Measurements from ENCODE around the gene RFX3. TPM values are rescaled to one million over a fixed set of nuclear protein-coding genes. Genes with fewer than 3 reads are reported as not detected.

RFX3 gene
- total and polyA plus RNA-seq, 2 of the 13 experiments (the other 11 are each of a cell fraction or from before 2014, with no cell fraction given), result 2.7 to 5.3 TPM

DNA sequence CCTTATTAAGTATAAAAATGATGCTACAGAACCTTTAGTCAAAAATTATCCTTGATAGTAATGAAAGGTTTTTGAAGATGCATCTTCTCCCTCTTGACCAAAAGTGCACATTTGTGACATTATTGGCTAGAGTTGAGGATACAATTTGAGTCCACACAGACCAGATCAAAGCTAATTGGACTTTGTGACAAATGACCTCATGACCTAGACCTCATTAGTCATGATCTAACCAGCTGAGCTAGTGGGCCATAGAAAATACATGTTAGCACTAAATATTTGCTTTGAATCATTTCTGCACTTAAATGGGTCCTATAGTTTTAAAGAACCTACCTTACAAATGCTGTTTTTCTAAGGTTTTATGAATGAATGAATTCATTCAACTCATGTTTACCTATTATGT, 182.1 kb downstream of the RFX3 start (continued):
- TF ChIP-seq SRSF4 (IDR thresholded peaks at IDR 0.05; ENCODE audit: low read depth, low read length, poor library complexity, severe bottlenecking), result no peak
- TF ChIP-seq, protein P1, sequence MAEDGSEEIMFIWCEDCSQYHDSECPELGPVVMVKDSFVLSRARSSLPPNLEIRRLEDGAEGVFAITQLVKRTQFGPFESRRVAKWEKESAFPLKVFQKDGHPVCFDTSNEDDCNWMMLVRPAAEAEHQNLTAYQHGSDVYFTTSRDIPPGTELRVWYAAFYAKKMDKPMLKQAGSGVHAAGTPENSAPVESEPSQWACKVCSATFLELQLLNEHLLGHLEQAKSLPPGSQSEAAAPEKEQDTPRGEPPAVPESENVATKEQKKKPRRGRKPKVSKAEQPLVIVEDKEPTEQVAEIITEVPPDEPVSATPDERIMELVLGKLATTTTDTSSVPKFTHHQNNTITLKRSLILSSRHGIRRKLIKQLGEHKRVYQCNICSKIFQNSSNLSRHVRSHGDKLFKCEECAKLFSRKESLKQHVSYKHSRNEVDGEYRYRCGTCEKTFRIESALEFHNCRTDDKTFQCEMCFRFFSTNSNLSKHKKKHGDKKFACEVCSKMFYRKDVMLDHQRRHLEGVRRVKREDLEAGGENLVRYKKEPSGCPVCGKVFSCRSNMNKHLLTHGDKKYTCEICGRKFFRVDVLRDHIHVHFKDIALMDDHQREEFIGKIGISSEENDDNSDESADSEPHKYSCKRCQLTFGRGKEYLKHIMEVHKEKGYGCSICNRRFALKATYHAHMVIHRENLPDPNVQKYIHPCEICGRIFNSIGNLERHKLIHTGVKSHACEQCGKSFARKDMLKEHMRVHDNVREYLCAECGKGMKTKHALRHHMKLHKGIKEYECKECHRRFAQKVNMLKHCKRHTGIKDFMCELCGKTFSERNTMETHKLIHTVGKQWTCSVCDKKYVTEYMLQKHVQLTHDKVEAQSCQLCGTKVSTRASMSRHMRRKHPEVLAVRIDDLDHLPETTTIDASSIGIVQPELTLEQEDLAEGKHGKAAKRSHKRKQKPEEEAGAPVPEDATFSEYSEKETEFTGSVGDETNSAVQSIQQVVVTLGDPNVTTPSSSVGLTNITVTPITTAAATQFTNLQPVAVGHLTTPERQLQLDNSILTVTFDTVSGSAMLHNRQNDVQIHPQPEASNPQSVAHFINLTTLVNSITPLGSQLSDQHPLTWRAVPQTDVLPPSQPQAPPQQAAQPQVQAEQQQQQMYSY (CRISPR knock-in tag; IDR thresholded peaks at IDR 0.05), result no peak
- TF ChIP-seq, protein P2, sequence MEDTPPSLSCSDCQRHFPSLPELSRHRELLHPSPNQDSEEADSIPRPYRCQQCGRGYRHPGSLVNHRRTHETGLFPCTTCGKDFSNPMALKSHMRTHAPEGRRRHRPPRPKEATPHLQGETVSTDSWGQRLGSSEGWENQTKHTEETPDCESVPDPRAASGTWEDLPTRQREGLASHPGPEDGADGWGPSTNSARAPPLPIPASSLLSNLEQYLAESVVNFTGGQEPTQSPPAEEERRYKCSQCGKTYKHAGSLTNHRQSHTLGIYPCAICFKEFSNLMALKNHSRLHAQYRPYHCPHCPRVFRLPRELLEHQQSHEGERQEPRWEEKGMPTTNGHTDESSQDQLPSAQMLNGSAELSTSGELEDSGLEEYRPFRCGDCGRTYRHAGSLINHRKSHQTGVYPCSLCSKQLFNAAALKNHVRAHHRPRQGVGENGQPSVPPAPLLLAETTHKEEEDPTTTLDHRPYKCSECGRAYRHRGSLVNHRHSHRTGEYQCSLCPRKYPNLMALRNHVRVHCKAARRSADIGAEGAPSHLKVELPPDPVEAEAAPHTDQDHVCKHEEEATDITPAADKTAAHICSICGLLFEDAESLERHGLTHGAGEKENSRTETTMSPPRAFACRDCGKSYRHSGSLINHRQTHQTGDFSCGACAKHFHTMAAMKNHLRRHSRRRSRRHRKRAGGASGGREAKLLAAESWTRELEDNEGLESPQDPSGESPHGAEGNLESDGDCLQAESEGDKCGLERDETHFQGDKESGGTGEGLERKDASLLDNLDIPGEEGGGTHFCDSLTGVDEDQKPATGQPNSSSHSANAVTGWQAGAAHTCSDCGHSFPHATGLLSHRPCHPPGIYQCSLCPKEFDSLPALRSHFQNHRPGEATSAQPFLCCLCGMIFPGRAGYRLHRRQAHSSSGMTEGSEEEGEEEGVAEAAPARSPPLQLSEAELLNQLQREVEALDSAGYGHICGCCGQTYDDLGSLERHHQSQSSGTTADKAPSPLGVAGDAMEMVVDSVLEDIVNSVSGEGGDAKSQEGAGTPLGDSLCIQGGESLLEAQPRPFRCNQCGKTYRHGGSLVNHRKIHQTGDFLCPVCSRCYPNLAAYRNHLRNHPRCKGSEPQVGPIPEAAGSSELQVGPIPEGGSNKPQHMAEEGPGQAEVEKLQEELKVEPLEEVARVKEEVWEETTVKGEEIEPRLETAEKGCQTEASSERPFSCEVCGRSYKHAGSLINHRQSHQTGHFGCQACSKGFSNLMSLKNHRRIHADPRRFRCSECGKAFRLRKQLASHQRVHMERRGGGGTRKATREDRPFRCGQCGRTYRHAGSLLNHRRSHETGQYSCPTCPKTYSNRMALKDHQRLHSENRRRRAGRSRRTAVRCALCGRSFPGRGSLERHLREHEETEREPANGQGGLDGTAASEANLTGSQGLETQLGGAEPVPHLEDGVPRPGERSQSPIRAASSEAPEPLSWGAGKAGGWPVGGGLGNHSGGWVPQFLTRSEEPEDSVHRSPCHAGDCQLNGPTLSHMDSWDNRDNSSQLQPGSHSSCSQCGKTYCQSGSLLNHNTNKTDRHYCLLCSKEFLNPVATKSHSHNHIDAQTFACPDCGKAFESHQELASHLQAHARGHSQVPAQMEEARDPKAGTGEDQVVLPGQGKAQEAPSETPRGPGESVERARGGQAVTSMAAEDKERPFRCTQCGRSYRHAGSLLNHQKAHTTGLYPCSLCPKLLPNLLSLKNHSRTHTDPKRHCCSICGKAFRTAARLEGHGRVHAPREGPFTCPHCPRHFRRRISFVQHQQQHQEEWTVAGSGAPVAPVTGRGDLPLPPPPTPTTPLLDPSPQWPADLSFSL (CRISPR knock-in tag; IDR thresholded peaks at IDR 0.05), result no peak
- TF ChIP-seq, protein P3, sequence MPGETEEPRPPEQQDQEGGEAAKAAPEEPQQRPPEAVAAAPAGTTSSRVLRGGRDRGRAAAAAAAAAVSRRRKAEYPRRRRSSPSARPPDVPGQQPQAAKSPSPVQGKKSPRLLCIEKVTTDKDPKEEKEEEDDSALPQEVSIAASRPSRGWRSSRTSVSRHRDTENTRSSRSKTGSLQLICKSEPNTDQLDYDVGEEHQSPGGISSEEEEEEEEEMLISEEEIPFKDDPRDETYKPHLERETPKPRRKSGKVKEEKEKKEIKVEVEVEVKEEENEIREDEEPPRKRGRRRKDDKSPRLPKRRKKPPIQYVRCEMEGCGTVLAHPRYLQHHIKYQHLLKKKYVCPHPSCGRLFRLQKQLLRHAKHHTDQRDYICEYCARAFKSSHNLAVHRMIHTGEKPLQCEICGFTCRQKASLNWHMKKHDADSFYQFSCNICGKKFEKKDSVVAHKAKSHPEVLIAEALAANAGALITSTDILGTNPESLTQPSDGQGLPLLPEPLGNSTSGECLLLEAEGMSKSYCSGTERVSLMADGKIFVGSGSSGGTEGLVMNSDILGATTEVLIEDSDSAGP (CRISPR knock-in tag; IDR thresholded peaks at IDR 0.05; ENCODE audit: borderline replicate concordance), result no peak
- TF ChIP-seq, protein P4, sequence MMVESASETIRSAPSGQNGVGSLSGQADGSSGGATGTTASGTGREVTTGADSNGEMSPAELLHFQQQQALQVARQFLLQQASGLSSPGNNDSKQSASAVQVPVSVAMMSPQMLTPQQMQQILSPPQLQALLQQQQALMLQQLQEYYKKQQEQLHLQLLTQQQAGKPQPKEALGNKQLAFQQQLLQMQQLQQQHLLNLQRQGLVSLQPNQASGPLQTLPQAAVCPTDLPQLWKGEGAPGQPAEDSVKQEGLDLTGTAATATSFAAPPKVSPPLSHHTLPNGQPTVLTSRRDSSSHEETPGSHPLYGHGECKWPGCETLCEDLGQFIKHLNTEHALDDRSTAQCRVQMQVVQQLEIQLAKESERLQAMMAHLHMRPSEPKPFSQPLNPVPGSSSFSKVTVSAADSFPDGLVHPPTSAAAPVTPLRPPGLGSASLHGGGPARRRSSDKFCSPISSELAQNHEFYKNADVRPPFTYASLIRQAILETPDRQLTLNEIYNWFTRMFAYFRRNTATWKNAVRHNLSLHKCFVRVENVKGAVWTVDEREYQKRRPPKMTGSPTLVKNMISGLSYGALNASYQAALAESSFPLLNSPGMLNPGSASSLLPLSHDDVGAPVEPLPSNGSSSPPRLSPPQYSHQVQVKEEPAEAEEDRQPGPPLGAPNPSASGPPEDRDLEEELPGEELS (CRISPR knock-in tag; IDR thresholded peaks at IDR 0.05), result no peak
- no peak; the same call in 1 of the 2 replicates for TF ChIP-seq CHD4 (IDR thresholded peaks at IDR 0.05; ENCODE audit: borderline replicate concordance, low read length)
- TF ChIP-seq MAF1 (CRISPR knock-in tag; IDR thresholded peaks at IDR 0.05; ENCODE audit: borderline replicate concordance), result no peak
- TF ChIP-seq ELF1 (CRISPR knock-in tag; IDR thresholded peaks at IDR 0.05), result no peak
- no peak for TF ChIP-seq SNAI1 (CRISPR knock-in tag; IDR thresholded peaks at IDR 0.05; ENCODE audit: borderline replicate concordance)
- no peak for TF ChIP-seq DNMT1 (CRISPR knock-in tag; IDR thresholded peaks at IDR 0.05)
- TF ChIP-seq PRMT3 (CRISPR knock-in tag; IDR thresholded peaks at IDR 0.05; ENCODE audit: borderline replicate concordance, low read depth), result no peak

Data from HepG2 (cell line).